Measurements from ENCODE around the gene SLC15A3.

SLC15A3 gene

GRCh38 chr11:60922906-60923305 is 29.1 kb downstream of the SLC15A3 start:
- no peak for ATAC-seq

DNA sequence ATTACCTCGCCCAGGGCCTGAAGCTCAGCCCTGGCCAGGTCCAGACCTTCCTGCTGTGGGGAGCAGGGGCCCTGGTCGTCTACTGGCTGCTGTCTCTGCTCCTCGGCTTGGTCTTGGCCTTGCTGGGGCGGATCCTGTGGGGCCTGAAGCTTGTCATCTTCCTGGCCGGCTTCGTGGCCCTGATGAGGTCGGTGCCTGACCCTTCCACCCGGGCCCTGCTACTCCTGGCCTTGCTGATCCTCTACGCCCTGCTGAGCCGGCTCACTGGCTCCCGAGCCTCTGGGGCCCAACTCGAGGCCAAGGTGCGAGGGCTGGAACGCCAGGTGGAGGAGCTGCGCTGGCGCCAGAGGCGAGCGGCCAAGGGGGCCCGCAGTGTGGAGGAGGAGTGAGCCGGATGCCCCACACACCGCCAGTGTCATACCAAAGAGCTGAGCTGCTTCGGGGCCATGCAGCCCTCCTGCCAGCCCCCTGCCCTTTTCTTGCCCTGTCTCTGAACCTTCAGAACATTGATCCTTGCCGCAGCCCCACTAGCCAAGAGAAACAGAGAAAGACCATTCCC is 30.1 kb downstream of the SLC15A3 start:
- ATAC-seq, result no peak
- TF ChIP-seq TCF4 (CRISPR knock-in tag; IDR thresholded peaks at IDR 0.05; ENCODE audit: borderline replicate concordance) (no peak), ESRRG (CRISPR knock-in tag; IDR thresholded peaks at IDR 0.05) (no peak), OSR1 (CRISPR knock-in tag; IDR thresholded peaks at IDR 0.05) (no peak), ZFP30 (CRISPR knock-in tag; IDR thresholded peaks at IDR 0.05) (no peak), SNAI2 (CRISPR knock-in tag; IDR thresholded peaks at IDR 0.05) (no peak), BACH2 (CRISPR knock-in tag; IDR thresholded peaks at IDR 0.05; ENCODE audit: borderline replicate concordance) (no peak), TOX (CRISPR knock-in tag; IDR thresholded peaks at IDR 0.05; ENCODE audit: borderline replicate concordance) (no peak), CSDC2 (CRISPR knock-in tag; IDR thresholded peaks at IDR 0.05) (no peak), ZNF8 (CRISPR knock-in tag; IDR thresholded peaks at IDR 0.05) (no peak), PPARA (CRISPR knock-in tag; IDR thresholded peaks at IDR 0.05; ENCODE audit: borderline replicate concordance) (no peak), ZFP3 (CRISPR knock-in tag; IDR thresholded peaks at IDR 0.05) (no peak), RARB (CRISPR knock-in tag; IDR thresholded peaks at IDR 0.05) (no peak), ZC3H10 (CRISPR knock-in tag; IDR thresholded peaks at IDR 0.05) (no peak), ZNF70 (CRISPR knock-in tag; IDR thresholded peaks at IDR 0.05) (no peak)
- TF ChIP-seq, protein P1, sequence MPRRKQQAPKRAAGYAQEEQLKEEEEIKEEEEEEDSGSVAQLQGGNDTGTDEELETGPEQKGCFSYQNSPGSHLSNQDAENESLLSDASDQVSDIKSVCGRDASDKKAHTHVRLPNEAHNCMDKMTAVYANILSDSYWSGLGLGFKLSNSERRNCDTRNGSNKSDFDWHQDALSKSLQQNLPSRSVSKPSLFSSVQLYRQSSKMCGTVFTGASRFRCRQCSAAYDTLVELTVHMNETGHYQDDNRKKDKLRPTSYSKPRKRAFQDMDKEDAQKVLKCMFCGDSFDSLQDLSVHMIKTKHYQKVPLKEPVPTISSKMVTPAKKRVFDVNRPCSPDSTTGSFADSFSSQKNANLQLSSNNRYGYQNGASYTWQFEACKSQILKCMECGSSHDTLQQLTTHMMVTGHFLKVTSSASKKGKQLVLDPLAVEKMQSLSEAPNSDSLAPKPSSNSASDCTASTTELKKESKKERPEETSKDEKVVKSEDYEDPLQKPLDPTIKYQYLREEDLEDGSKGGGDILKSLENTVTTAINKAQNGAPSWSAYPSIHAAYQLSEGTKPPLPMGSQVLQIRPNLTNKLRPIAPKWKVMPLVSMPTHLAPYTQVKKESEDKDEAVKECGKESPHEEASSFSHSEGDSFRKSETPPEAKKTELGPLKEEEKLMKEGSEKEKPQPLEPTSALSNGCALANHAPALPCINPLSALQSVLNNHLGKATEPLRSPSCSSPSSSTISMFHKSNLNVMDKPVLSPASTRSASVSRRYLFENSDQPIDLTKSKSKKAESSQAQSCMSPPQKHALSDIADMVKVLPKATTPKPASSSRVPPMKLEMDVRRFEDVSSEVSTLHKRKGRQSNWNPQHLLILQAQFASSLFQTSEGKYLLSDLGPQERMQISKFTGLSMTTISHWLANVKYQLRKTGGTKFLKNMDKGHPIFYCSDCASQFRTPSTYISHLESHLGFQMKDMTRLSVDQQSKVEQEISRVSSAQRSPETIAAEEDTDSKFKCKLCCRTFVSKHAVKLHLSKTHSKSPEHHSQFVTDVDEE (CRISPR knock-in tag; IDR thresholded peaks at IDR 0.05), result no peak
- TF ChIP-seq, protein P2, sequence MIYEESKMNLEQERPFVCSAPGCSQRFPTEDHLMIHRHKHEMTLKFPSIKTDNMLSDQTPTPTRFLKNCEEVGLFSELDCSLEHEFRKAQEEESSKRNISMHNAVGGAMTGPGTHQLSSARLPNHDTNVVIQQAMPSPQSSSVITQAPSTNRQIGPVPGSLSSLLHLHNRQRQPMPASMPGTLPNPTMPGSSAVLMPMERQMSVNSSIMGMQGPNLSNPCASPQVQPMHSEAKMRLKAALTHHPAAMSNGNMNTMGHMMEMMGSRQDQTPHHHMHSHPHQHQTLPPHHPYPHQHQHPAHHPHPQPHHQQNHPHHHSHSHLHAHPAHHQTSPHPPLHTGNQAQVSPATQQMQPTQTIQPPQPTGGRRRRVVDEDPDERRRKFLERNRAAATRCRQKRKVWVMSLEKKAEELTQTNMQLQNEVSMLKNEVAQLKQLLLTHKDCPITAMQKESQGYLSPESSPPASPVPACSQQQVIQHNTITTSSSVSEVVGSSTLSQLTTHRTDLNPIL (CRISPR knock-in tag; IDR thresholded peaks at IDR 0.05; ENCODE audit: low read depth), result no peak
- TF ChIP-seq, protein P3, sequence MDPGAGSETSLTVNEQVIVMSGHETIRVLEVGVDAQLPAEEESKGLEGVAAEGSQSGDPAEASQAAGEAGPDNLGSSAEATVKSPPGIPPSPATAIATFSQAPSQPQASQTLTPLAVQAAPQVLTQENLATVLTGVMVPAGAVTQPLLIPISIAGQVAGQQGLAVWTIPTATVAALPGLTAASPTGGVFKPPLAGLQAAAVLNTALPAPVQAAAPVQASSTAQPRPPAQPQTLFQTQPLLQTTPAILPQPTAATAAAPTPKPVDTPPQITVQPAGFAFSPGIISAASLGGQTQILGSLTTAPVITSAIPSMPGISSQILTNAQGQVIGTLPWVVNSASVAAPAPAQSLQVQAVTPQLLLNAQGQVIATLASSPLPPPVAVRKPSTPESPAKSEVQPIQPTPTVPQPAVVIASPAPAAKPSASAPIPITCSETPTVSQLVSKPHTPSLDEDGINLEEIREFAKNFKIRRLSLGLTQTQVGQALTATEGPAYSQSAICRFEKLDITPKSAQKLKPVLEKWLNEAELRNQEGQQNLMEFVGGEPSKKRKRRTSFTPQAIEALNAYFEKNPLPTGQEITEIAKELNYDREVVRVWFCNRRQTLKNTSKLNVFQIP (CRISPR knock-in tag; IDR thresholded peaks at IDR 0.05; ENCODE audit: borderline replicate concordance, low read depth), result no peak

More at GRCh38 chr11:60922906-60923305, 29.1 kb downstream of the SLC15A3 start:
- TF ChIP-seq SNAI2 (CRISPR knock-in tag; IDR thresholded peaks at IDR 0.05), result no peak
- TF ChIP-seq, protein P2 (CRISPR knock-in tag; IDR thresholded peaks at IDR 0.05; ENCODE audit: low read depth), result no peak
- TF ChIP-seq GLIS3 (CRISPR knock-in tag; IDR thresholded peaks at IDR 0.05), result no peak
- no peak for TF ChIP-seq PPARA (CRISPR knock-in tag; IDR thresholded peaks at IDR 0.05; ENCODE audit: borderline replicate concordance)
- no peak for TF ChIP-seq ESRRG (CRISPR knock-in tag; IDR thresholded peaks at IDR 0.05)
- TF ChIP-seq ISL1 (CRISPR knock-in tag; IDR thresholded peaks at IDR 0.05), result no peak

DNA sequence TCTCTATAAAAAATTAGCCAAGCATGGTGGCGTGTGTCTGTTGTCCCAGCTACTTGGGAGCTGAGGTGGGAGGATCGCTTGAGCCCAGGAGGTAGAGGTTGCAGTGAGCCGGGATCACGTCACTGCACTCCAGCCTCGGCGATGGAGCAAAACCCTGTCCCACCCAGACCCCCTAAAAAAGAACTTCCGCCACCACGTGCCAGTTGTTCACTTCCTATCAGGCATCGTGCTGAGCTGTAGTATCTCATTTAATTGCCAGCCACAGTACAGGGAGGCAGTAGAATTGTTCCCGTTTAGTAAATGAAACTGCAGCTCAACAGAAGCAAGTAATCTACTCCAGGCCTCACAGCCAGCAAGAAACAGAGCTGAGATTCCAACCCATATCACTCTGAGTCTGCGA is 30.7 kb downstream of the SLC15A3 start:
- ATAC-seq, result no peak
- TF ChIP-seq ZNF70 (CRISPR knock-in tag; IDR thresholded peaks at IDR 0.05) (no peak), ZNF565 (CRISPR knock-in tag; conservative IDR thresholded peaks at IDR 0.05; ENCODE audit: low read depth) (no peak), TCF4 (CRISPR knock-in tag; IDR thresholded peaks at IDR 0.05; ENCODE audit: borderline replicate concordance) (no peak), BACH2 (CRISPR knock-in tag; IDR thresholded peaks at IDR 0.05; ENCODE audit: borderline replicate concordance) (no peak), ZFP30 (CRISPR knock-in tag; IDR thresholded peaks at IDR 0.05) (no peak), PPARA (CRISPR knock-in tag; IDR thresholded peaks at IDR 0.05; ENCODE audit: borderline replicate concordance) (no peak), TOX (CRISPR knock-in tag; IDR thresholded peaks at IDR 0.05; ENCODE audit: borderline replicate concordance) (no peak), ARNTL (CRISPR knock-in tag; IDR thresholded peaks at IDR 0.05; ENCODE audit: borderline replicate concordance, low read depth) (no peak), CSDC2 (CRISPR knock-in tag; IDR thresholded peaks at IDR 0.05) (no peak), ZC3H10 (CRISPR knock-in tag; IDR thresholded peaks at IDR 0.05) (no peak), RARB (CRISPR knock-in tag; IDR thresholded peaks at IDR 0.05) (no peak), ZNF8 (CRISPR knock-in tag; IDR thresholded peaks at IDR 0.05) (no peak), CSRNP3 (CRISPR knock-in tag; IDR thresholded peaks at IDR 0.05) (no peak), SNAI2 (CRISPR knock-in tag; IDR thresholded peaks at IDR 0.05) (no peak), ZFP3 (CRISPR knock-in tag; IDR thresholded peaks at IDR 0.05) (no peak), ISL1 (CRISPR knock-in tag; IDR thresholded peaks at IDR 0.05) (no peak), OSR1 (CRISPR knock-in tag; IDR thresholded peaks at IDR 0.05) (no peak)
- TF ChIP-seq, protein P3 (CRISPR knock-in tag; IDR thresholded peaks at IDR 0.05; ENCODE audit: borderline replicate concordance, low read depth), result no peak
- TF ChIP-seq, protein P1 (CRISPR knock-in tag; IDR thresholded peaks at IDR 0.05), result no peak
